GM12878 (cell line): Measurements from ENCODE around the gene ARID4B. TPM values are rescaled to one million over a fixed set of nuclear protein-coding genes. Genes with fewer than 3 reads are reported as not detected.

ENCODE experiments used
- ATAC-seq: fragments of 200-7000 bp; cut with Tn5 transposase; 3 replicates; pipeline ENCODE4 v1.9.1; 2020; ENCODE audit warnings: mild to moderate bottlenecking, moderate library complexity
- BruUV-seq: library from RNA; stranded (reverse); fragments of 400-500 nt; replicated peaks from 2 replicates; lab custom pipeline; 2021; lab: Mats Ljungman, UMichigan
- CTCF ChIA-PET: fragments of 300-600 bp; sonication (Branson Sonifier 250); formaldehyde crosslinking; extraction: SDS; loops from one replicate; lab custom pipeline; 2021; ENCODE audit warnings: inconsistent platforms; lab: Yijun Ruan, JAX
- POLR2A ChIA-PET: fragments of 350-600 bp; formaldehyde crosslinking; extraction: SDS; loops from one replicate; lab custom pipeline; 2021; ENCODE audit warnings: inconsistent platforms; lab: Charles Lee
- RAD21 ChIA-PET: fragments of 300-600 bp; sonication (Branson Sonifier 250); formaldehyde crosslinking; loops from one replicate; lab custom pipeline; 2023; ENCODE audit warnings: antibody characterized with exemption; ENCODE audit not compliant: unreplicated experiment; lab: Charles Lee
- SMC1A ChIA-PET: fragments of 300-600 bp; sonication (Branson Sonifier 250); formaldehyde crosslinking; loops from one replicate; lab custom pipeline; 2023; ENCODE audit not compliant: unreplicated experiment, uncharacterized antibody; lab: Charles Lee
- DNase-seq: peaks from one replicate; pipeline ENCODE4 v3.0.0-alpha.2; 2011; ENCODE audit warnings: low read depth, low spot score
- FAIRE-seq: peaks from 3 replicates; lab custom pipeline; 2011; peaks lifted over from hg19 to GRCh38; lab: Jason Lieb, UNC
- H2AFZ ChIP-seq: 2 replicates; pipeline ENCODE4 v1.6.0; 2011; ENCODE audit warnings: low read depth, low read length, control low read depth; ENCODE audit not compliant: control insufficient read depth
- H3K27ac ChIP-seq: 2 replicates; pipeline ENCODE4 v1.5.1; 2011; ENCODE audit warnings: control low read depth; ENCODE audit not compliant: control insufficient read depth, insufficient read depth
- H3K27me3 ChIP-seq, 2 experiments: replicated peaks in 1 of 2; 2 replicates each; pipeline versions ENCODE4 v1.6.0 to v1.6.1; 2011; ENCODE audit warnings: low read length in 1 of 2; ENCODE audit not compliant: control insufficient read depth in 2 of 2, insufficient read depth in 2 of 2
- H3K36me3 ChIP-seq, 2 experiments: 2 replicates each; pipeline ENCODE4 v1.5.1; 2011; ENCODE audit warnings: low read length in 1 of 2; ENCODE audit not compliant: control insufficient read depth in 2 of 2, insufficient read depth in 2 of 2
- H3K4me1 ChIP-seq: 2 replicates; pipeline ENCODE4 v1.6.1; 2011; ENCODE audit warnings: mild to moderate bottlenecking, low read length, moderate library complexity, mixed read lengths; ENCODE audit not compliant: control insufficient read depth, insufficient read depth
- H3K4me2 ChIP-seq: 2 replicates; pipeline ENCODE4 v1.6.0; 2011; ENCODE audit warnings: control low read depth; ENCODE audit not compliant: control insufficient read depth, insufficient read depth
- H3K4me3 ChIP-seq: fragments of 200-600 bp; sonication (generic); 2 replicates; pipeline ENCODE4 v1.5.1; 2016
- H3K79me2 ChIP-seq: 2 replicates; pipeline ENCODE4 v1.6.0; 2011; ENCODE audit warnings: low read length; ENCODE audit not compliant: control insufficient read depth, insufficient read depth
- H3K9ac ChIP-seq: 2 replicates; pipeline ENCODE4 v1.8.0; 2011; ENCODE audit warnings: low read length, control low read depth, mixed read lengths; ENCODE audit not compliant: control insufficient read depth, insufficient read depth
- H3K9me3 ChIP-seq: replicated peaks from 3 replicates; pipeline ENCODE4 v1.5.1; 2011; ENCODE audit warnings: mild to moderate bottlenecking, low read length; ENCODE audit not compliant: control insufficient read depth, insufficient read depth
- H4K20me1 ChIP-seq: 2 replicates; pipeline ENCODE4 v1.6.0; 2011; ENCODE audit not compliant: control insufficient read depth, insufficient read depth
- BCL11A ChIP-seq: IDR thresholded peaks from 2 replicates; pipeline ENCODE4 v1.6.1; 2011; ENCODE audit warnings: low read depth, low read length
- CREM ChIP-seq: IDR thresholded peaks from 2 replicates; pipeline ENCODE4 v1.6.1; 2014; ENCODE audit warnings: antibody characterized with exemption, low read depth
- ETV6 ChIP-seq, 2 experiments: fragments of 450-650 bp in 1 of 2; IDR thresholded peaks in 1 of 2; conservative IDR thresholded peaks in 1 of 2; 2 replicates each; pipeline ENCODE4 v1.6.1; 2014; ENCODE audit warnings: antibody characterized with exemption in 1 of 2, borderline replicate concordance in 1 of 2, low read depth in 1 of 2, mild to moderate bottlenecking in 1 of 2, moderate library complexity in 1 of 2
- HDAC6 ChIP-seq: fragments of 200-600 bp; sonication (generic); IDR thresholded peaks from one replicate; pipeline ENCODE4 v1.8.0; 2017; ENCODE audit warnings: antibody characterized with exemption; ENCODE audit not compliant: unreplicated experiment
- IRF3 ChIP-seq: fragments of 450-650 bp; IDR thresholded peaks from 2 replicates; pipeline ENCODE4 v1.6.1; 2014; ENCODE audit warnings: mild to moderate bottlenecking
- IRF4 ChIP-seq: IDR thresholded peaks from 2 replicates; pipeline ENCODE4 v1.6.1; 2011; ENCODE audit warnings: low read depth, low read length
- JUND ChIP-seq: IDR thresholded peaks from 2 replicates; pipeline ENCODE4 v1.6.1; 2012; ENCODE audit warnings: low read depth, mild to moderate bottlenecking, low read length, improper control_type of control experiment, moderate library complexity
- KAT2A ChIP-seq: conservative IDR thresholded peaks from 2 replicates; pipeline ENCODE4 v1.6.1; 2011; ENCODE audit warnings: low read depth, low read length; ENCODE audit not compliant: control insufficient read depth
- MXI1 ChIP-seq: fragments of 150-350 bp; IDR thresholded peaks from 2 replicates; pipeline ENCODE4 v1.6.1; 2011; ENCODE audit warnings: low read depth, mild to moderate bottlenecking, inconsistent platforms, low read length, improper control_type of control experiment
- PAX5 ChIP-seq: IDR thresholded peaks from 2 replicates; pipeline ENCODE4 v1.6.1; 2011; ENCODE audit warnings: low read depth, low read length, borderline replicate concordance
- PRDM15 ChIP-seq: fragments of 450-650 bp; formaldehyde crosslinking; IDR thresholded peaks from 2 replicates; pipeline ENCODE4 v1.4.0; 2020; ENCODE audit warnings: mild to moderate bottlenecking, moderate library complexity
- SIX5 ChIP-seq: IDR thresholded peaks from 2 replicates; pipeline ENCODE4 v1.6.1; 2011; ENCODE audit warnings: mild to moderate bottlenecking, low read depth, low read length, moderate library complexity; ENCODE audit not compliant: severe bottlenecking
- SMC3 ChIP-seq: IDR thresholded peaks from 2 replicates; pipeline ENCODE4 v1.6.1; 2011; ENCODE audit warnings: low read length, improper control_type of control experiment, borderline replicate concordance
- SRF ChIP-seq, 2 experiments: IDR thresholded peaks; 2 replicates each; pipeline ENCODE4 v1.6.1; 2011; ENCODE audit warnings: low read depth in 2 of 2, low read length in 2 of 2, mild to moderate bottlenecking in 1 of 2, moderate library complexity in 1 of 2
- TBL1XR1 ChIP-seq: IDR thresholded peaks from 2 replicates; pipeline ENCODE4 v1.6.1; 2012; ENCODE audit warnings: low read depth, low read length, improper control_type of control experiment
- ZNF207 ChIP-seq: fragments of 450-650 bp; IDR thresholded peaks from 2 replicates; pipeline ENCODE4 v1.6.1; 2014; ENCODE audit warnings: antibody characterized with exemption, mild to moderate bottlenecking, borderline replicate concordance
- ZNF24 ChIP-seq: fragments of 450-650 bp; IDR thresholded peaks from 2 replicates; pipeline ENCODE4 v1.6.1; 2017; ENCODE audit warnings: antibody characterized with exemption, mild to moderate bottlenecking
- WGBS: methylation state at CpG from one replicate; pipeline ENCODE4 v1.1.6; 2016; ENCODE audit warnings: low lambda C conversion rate; ENCODE audit not compliant: insufficient replicate concordance, insufficient coverage; ENCODE audit errors: missing lambda C conversion rate; 5-methylcytosine and 5-hydroxymethylcytosine counted together
- in situ Hi-C: fragments of 300-500 bp; cut with MboI; formaldehyde crosslinking; loops from 9 replicates; pipeline ENCODE4 v1.14.3; 2018; ENCODE audit warnings: mixed read lengths
- intact Hi-C: fragments of 100-400 bp; cut with micrococcal nuclease; formaldehyde crosslinking; loops from one replicate; pipeline ENCODE4 v1.14.2; 2022; ENCODE audit not compliant: unreplicated experiment
- polyA plus RNA-seq, 11 experiments: library from polyadenylated mRNA; depleted of rRNA in 4 of 11; unstranded in 6 of 11; stranded (reverse) in 5 of 11; fragments of >200 nt; fragmentation: Nextera tagmentation in 4 of 11; fragmentation: Illumina TruSeq in 1 of 11; extraction: Ambion mirVana in 4 of 11; extraction: Trizol in 1 of 11; gene quantifications; 1 replicate in 1 of 11; 2 replicates in 10 of 11; pipeline versions ENCODE4 v1.2.1 to v1.2.3, GENCODE V29; 2011 to 2016; ENCODE audit warnings: inconsistent platforms in 2 of 11, missing spikeins in 2 of 11, low read depth in 1 of 11
- total RNA-seq, 4 experiments: library from RNA; depleted of rRNA in 3 of 4; stranded (reverse); fragments of >200 nt in 3 of 4; fragmentation: Illumina TruSeq in 1 of 4; extraction: Trizol in 1 of 4; gene quantifications; 2 replicates each; pipeline versions ENCODE4 v1.2.1 to v1.2.3, GENCODE V29; 2013 to 2021

The ARID4B gene
- total and polyA plus RNA-seq, 10 of the 15 experiments (the other 5 are each of a cell fraction or from before 2014, with no cell fraction given), result 13.6 to 39.1 (median 28.0) TPM

GRCh38 chr1:235290740-235291502 lies 37.1 kb downstream of the ARID4B start:
- in situ Hi-C loops (no loop called here), intact Hi-C loops (no loop called here)
- FAIRE-seq (no peak), DNase-seq (no peak)
- Histone ChIP-seq H3K36me3 (peaks cover 0 to under 1% of the 10 kb centered on the region in 2 experiments; a peak in 2 of 4 replicates), H4K20me1 (no peaks in the 10 kb centered on the region; the same call in 1 of the 2 replicates), H3K4me2 (no peak overlapping the region)
- 90% methylated on average over 12 of the region's 12 CpGs for WGBS
- TF ChIP-seq SRF (IDR thresholded peaks at IDR 0.05; ENCODE audit: low read depth in 2 of 2, low read length in 2 of 2) (no peak), IRF4 (no peak), ZNF207 (no peak), ZNF24 (no peak), PAX5 (no peak), PRDM15 (CRISPR knock-in tag) (no peak), IRF3 (no peak), SMC3 (no peak), KAT2A (no peak), SIX5 (no peak), ETV6 (conservative IDR thresholded peaks at IDR 0.05 in 1 of 2, IDR thresholded peaks at IDR 0.05 in 1 of 2; ENCODE audit: borderline replicate concordance in 1 of 2, low read depth in 1 of 2) (no peak), JUND (no peak), BCL11A (no peak), TBL1XR1 (no peak), HDAC6 (no peak), CREM (no peak), MXI1 (no peak)
- TF ChIP-seq, all 136 proteins: peak for 0
- RAD21 ChIA-PET, result no interaction called here
- Histone ChIP-seq H3K27me3 (no peaks in the 10 kb centered on the region), H3K4me3 (no peak overlapping the region), H3K9me3 (peaks cover 1% of the 10 kb centered on the region; the same call in 1 of the 3 replicates), H3K4me1 (no peaks in the 10 kb centered on the region; the same call in 1 of the 2 replicates), H3K9ac (no peak overlapping the region), H2AFZ (no peak overlapping the region), H3K27ac (no peak overlapping the region), H3K79me2 (peaks cover 77% of the 10 kb centered on the region)
- POLR2A ChIA-PET, result interaction anchor here (1.1 to 1.5 kb wide), 2 partner anchors 11 to 15 kb away, joined by 3 to 5 read pairs; no protein-coding TSS in a partner anchor
- CTCF ChIA-PET, result interaction anchor here (0.8 to 1.0 kb wide), 2 partner anchors 15 to 24 kb away, joined by 3 read pairs; no protein-coding TSS in a partner anchor
- SMC1A ChIA-PET, result interaction anchor here (1.3 kb wide), 1 partner anchor 16 kb away, joined by 3 read pairs; no protein-coding TSS in a partner anchor
- no TSS peak for BruUV-seq
- ATAC-seq, result no peak
